GM12878 (cell line): ENCODE measurements around the gene SEC11A. TPM values are rescaled to one million over a fixed set of nuclear protein-coding genes. Genes with fewer than 3 reads are reported as not detected.

Experiments used
- ATAC-seq: fragments of 200-7000 bp; cut with Tn5 transposase; 3 replicates; pipeline ENCODE4 v1.9.1; 2020; ENCODE audit warnings: mild to moderate bottlenecking, moderate library complexity
- BruUV-seq: library from RNA; stranded (reverse); fragments of 400-500 nt; replicated peaks from 2 replicates; lab custom pipeline; 2021; lab: Mats Ljungman, UMichigan
- CTCF ChIA-PET: fragments of 300-600 bp; sonication (Branson Sonifier 250); formaldehyde crosslinking; extraction: SDS; loops from one replicate; lab custom pipeline; 2021; ENCODE audit warnings: inconsistent platforms; lab: Yijun Ruan, JAX
- POLR2A ChIA-PET: fragments of 350-600 bp; formaldehyde crosslinking; extraction: SDS; loops from one replicate; lab custom pipeline; 2021; ENCODE audit warnings: inconsistent platforms; lab: Charles Lee
- RAD21 ChIA-PET: fragments of 300-600 bp; sonication (Branson Sonifier 250); formaldehyde crosslinking; loops from one replicate; lab custom pipeline; 2023; ENCODE audit warnings: antibody characterized with exemption; ENCODE audit not compliant: unreplicated experiment; lab: Charles Lee
- SMC1A ChIA-PET: fragments of 300-600 bp; sonication (Branson Sonifier 250); formaldehyde crosslinking; loops from one replicate; lab custom pipeline; 2023; ENCODE audit not compliant: unreplicated experiment, uncharacterized antibody; lab: Charles Lee
- DNase-seq: peaks from one replicate; pipeline ENCODE4 v3.0.0-alpha.2; 2011; ENCODE audit warnings: low read depth, low spot score
- FAIRE-seq: peaks from 3 replicates; lab custom pipeline; 2011; peaks lifted over from hg19 to GRCh38; lab: Jason Lieb, UNC
- H2AFZ ChIP-seq: 2 replicates; pipeline ENCODE4 v1.6.0; 2011; ENCODE audit warnings: low read depth, low read length, control low read depth; ENCODE audit not compliant: control insufficient read depth
- H3K27ac ChIP-seq: 2 replicates; pipeline ENCODE4 v1.5.1; 2011; ENCODE audit warnings: control low read depth; ENCODE audit not compliant: control insufficient read depth, insufficient read depth
- H3K27me3 ChIP-seq, 2 experiments: replicated peaks in 1 of 2; 2 replicates each; pipeline versions ENCODE4 v1.6.0 to v1.6.1; 2011; ENCODE audit warnings: low read length in 1 of 2; ENCODE audit not compliant: control insufficient read depth in 2 of 2, insufficient read depth in 2 of 2
- H3K36me3 ChIP-seq, 2 experiments: 2 replicates each; pipeline ENCODE4 v1.5.1; 2011; ENCODE audit warnings: low read length in 1 of 2; ENCODE audit not compliant: control insufficient read depth in 2 of 2, insufficient read depth in 2 of 2
- H3K4me1 ChIP-seq: 2 replicates; pipeline ENCODE4 v1.6.1; 2011; ENCODE audit warnings: mild to moderate bottlenecking, low read length, moderate library complexity, mixed read lengths; ENCODE audit not compliant: control insufficient read depth, insufficient read depth
- H3K4me2 ChIP-seq: 2 replicates; pipeline ENCODE4 v1.6.0; 2011; ENCODE audit warnings: control low read depth; ENCODE audit not compliant: control insufficient read depth, insufficient read depth
- H3K4me3 ChIP-seq: fragments of 200-600 bp; sonication (generic); 2 replicates; pipeline ENCODE4 v1.5.1; 2016
- H3K79me2 ChIP-seq: 2 replicates; pipeline ENCODE4 v1.6.0; 2011; ENCODE audit warnings: low read length; ENCODE audit not compliant: control insufficient read depth, insufficient read depth
- H3K9ac ChIP-seq: 2 replicates; pipeline ENCODE4 v1.8.0; 2011; ENCODE audit warnings: low read length, control low read depth, mixed read lengths; ENCODE audit not compliant: control insufficient read depth, insufficient read depth
- H3K9me3 ChIP-seq: replicated peaks from 3 replicates; pipeline ENCODE4 v1.5.1; 2011; ENCODE audit warnings: mild to moderate bottlenecking, low read length; ENCODE audit not compliant: control insufficient read depth, insufficient read depth
- H4K20me1 ChIP-seq: 2 replicates; pipeline ENCODE4 v1.6.0; 2011; ENCODE audit not compliant: control insufficient read depth, insufficient read depth
- ATF2 ChIP-seq: IDR thresholded peaks from 2 replicates; pipeline ENCODE4 v1.6.1; 2012; ENCODE audit warnings: low read length, inconsistent platforms
- ATF3 ChIP-seq: IDR thresholded peaks from 2 replicates; pipeline ENCODE4 v1.6.1; 2011; ENCODE audit warnings: low read depth, mild to moderate bottlenecking, low read length, moderate library complexity, borderline replicate concordance; ENCODE audit errors: extremely low read depth
- BCL11A ChIP-seq: IDR thresholded peaks from 2 replicates; pipeline ENCODE4 v1.6.1; 2011; ENCODE audit warnings: low read depth, low read length
- BHLHE40 ChIP-seq, 2 experiments: fragments of 450-650 bp in 1 of 2; IDR thresholded peaks; 2 replicates each; pipeline ENCODE4 v1.6.1; 2011 to 2017; ENCODE audit warnings: low read depth in 2 of 2, borderline replicate concordance in 1 of 2, improper control_type of control experiment in 1 of 2, low read length in 1 of 2, mild to moderate bottlenecking in 1 of 2
- CBX5 ChIP-seq: sonication (generic); IDR thresholded peaks from 2 replicates; pipeline ENCODE4 v1.6.1; 2016; ENCODE audit warnings: low read depth, moderate library complexity, mild to moderate bottlenecking, inconsistent platforms
- DPF2 ChIP-seq: fragments of 450-650 bp; IDR thresholded peaks from 2 replicates; pipeline ENCODE4 v1.6.1; 2017; ENCODE audit warnings: mild to moderate bottlenecking
- ELK1 ChIP-seq: IDR thresholded peaks from 2 replicates; pipeline ENCODE4 v1.6.1; 2012; ENCODE audit warnings: low read depth, low read length, improper control_type of control experiment
- EZH2 ChIP-seq: IDR thresholded peaks from 2 replicates; pipeline ENCODE4 v1.6.1; 2012; ENCODE audit warnings: low read depth, mild to moderate bottlenecking, control low read depth, inconsistent platforms, low read length, borderline replicate concordance; ENCODE audit not compliant: control insufficient read depth
- FOXK2 ChIP-seq: fragments of 450-650 bp; IDR thresholded peaks from 2 replicates; pipeline ENCODE4 v1.6.1; 2017; ENCODE audit warnings: mild to moderate bottlenecking, moderate library complexity
- HDAC6 ChIP-seq: fragments of 200-600 bp; sonication (generic); IDR thresholded peaks from one replicate; pipeline ENCODE4 v1.8.0; 2017; ENCODE audit warnings: antibody characterized with exemption; ENCODE audit not compliant: unreplicated experiment
- KLF5 ChIP-seq: fragments of 450-650 bp; IDR thresholded peaks from 2 replicates; pipeline ENCODE4 v1.6.1; 2014; ENCODE audit warnings: mild to moderate bottlenecking; ENCODE audit not compliant: partially characterized antibody
- MXI1 ChIP-seq: fragments of 150-350 bp; IDR thresholded peaks from 2 replicates; pipeline ENCODE4 v1.6.1; 2011; ENCODE audit warnings: low read depth, mild to moderate bottlenecking, inconsistent platforms, low read length, improper control_type of control experiment
- RUNX3 ChIP-seq: IDR thresholded peaks from 2 replicates; pipeline ENCODE4 v1.6.1; 2012; ENCODE audit warnings: low read length, inconsistent platforms
- SUZ12 ChIP-seq: fragments of 200-600 bp; sonication (generic); IDR thresholded peaks from one replicate; pipeline ENCODE4 v1.6.1; 2018; ENCODE audit warnings: antibody characterized with exemption, mild to moderate bottlenecking; ENCODE audit not compliant: unreplicated experiment
- TBL1XR1 ChIP-seq: IDR thresholded peaks from 2 replicates; pipeline ENCODE4 v1.6.1; 2012; ENCODE audit warnings: low read depth, low read length, improper control_type of control experiment
- ZNF217 ChIP-seq: fragments of 450-650 bp; IDR thresholded peaks from 2 replicates; pipeline ENCODE4 v1.6.1; 2017; ENCODE audit warnings: antibody characterized with exemption, mild to moderate bottlenecking
- ZNF274 ChIP-seq: IDR thresholded peaks from one replicate; pipeline ENCODE4 v1.8.0; 2011; ENCODE audit not compliant: insufficient read length, insufficient read depth
- ZSCAN29 ChIP-seq: fragments of 450-650 bp; IDR thresholded peaks from 2 replicates; pipeline ENCODE4 v1.6.1; 2017; ENCODE audit warnings: mild to moderate bottlenecking, moderate library complexity
- WGBS: methylation state at CpG from one replicate; pipeline ENCODE4 v1.1.6; 2016; ENCODE audit warnings: low lambda C conversion rate; ENCODE audit not compliant: insufficient replicate concordance, insufficient coverage; ENCODE audit errors: missing lambda C conversion rate; 5-methylcytosine and 5-hydroxymethylcytosine counted together
- in situ Hi-C: fragments of 300-500 bp; cut with MboI; formaldehyde crosslinking; loops from 9 replicates; pipeline ENCODE4 v1.14.3; 2018; ENCODE audit warnings: mixed read lengths
- intact Hi-C: fragments of 100-400 bp; cut with micrococcal nuclease; formaldehyde crosslinking; loops from one replicate; pipeline ENCODE4 v1.14.2; 2022; ENCODE audit not compliant: unreplicated experiment
- polyA plus RNA-seq, 11 experiments: library from polyadenylated mRNA; depleted of rRNA in 4 of 11; unstranded in 6 of 11; stranded (reverse) in 5 of 11; fragments of >200 nt; fragmentation: Nextera tagmentation in 4 of 11; fragmentation: Illumina TruSeq in 1 of 11; extraction: Ambion mirVana in 4 of 11; extraction: Trizol in 1 of 11; gene quantifications; 1 replicate in 1 of 11; 2 replicates in 10 of 11; pipeline versions ENCODE4 v1.2.1 to v1.2.3, GENCODE V29; 2011 to 2016; ENCODE audit warnings: inconsistent platforms in 2 of 11, missing spikeins in 2 of 11, low read depth in 1 of 11
- total RNA-seq, 4 experiments: library from RNA; depleted of rRNA in 3 of 4; stranded (reverse); fragments of >200 nt in 3 of 4; fragmentation: Illumina TruSeq in 1 of 4; extraction: Trizol in 1 of 4; gene quantifications; 2 replicates each; pipeline versions ENCODE4 v1.2.1 to v1.2.3, GENCODE V29; 2013 to 2021

Gene SEC11A
- total and polyA plus RNA-seq, 10 of the 15 experiments (the other 5 are each of a cell fraction or from before 2014, with no cell fraction given) = 99.2 to 159 (median 143) TPM

- no peak overlapping the region for H3K9ac ChIP-seq
- peaks cover 8% of the 10 kb centered on the region for H3K79me2 ChIP-seq
- SMC1A ChIA-PET = interaction anchor here (0.6 to 1.8 kb wide), 7 partner anchors 13 to 117 kb away, joined by 3 to 6 read pairs (median 3); no protein-coding TSS in a partner anchor
- CTCF ChIA-PET = interaction anchor here (1.5 to 7.6 kb wide), 3 partner anchors 58 to 154 kb away, joined by 4 to 52 read pairs (median 9); partner anchors contain the start of gene ZSCAN2
- intact Hi-C loops (no loop called here), in situ Hi-C loops (no loop called here)
- POLR2A ChIA-PET = no interaction called here
- no peaks in the 10 kb centered on the region for H4K20me1 ChIP-seq
- WGBS = 85% methylated on average over 7 of the region's 7 CpGs
- TF ChIP-seq ATF3 (no peak), ZNF274 (no peak), FOXK2 (no peak), ELK1 (no peak), ZNF217 (no peak), TBL1XR1 (no peak), BHLHE40 (IDR thresholded peaks at IDR 0.05; ENCODE audit: borderline replicate concordance in 1 of 2, low read depth in 2 of 2, low read length in 1 of 2) (no peak), MXI1 (no peak), ZSCAN29 (no peak), KLF5 (no peak), CBX5 (no peak), HDAC6 (no peak), SUZ12 (no peak), RUNX3 (no peak), BCL11A (no peak), DPF2 (no peak), EZH2 (no peak), ATF2 (no peak)
- RAD21 ChIA-PET = interaction anchor here (1.2 to 1.9 kb wide), 2 partner anchors 93 to 164 kb away, joined by 5 to 6 read pairs; no protein-coding TSS in a partner anchor
- FAIRE-seq (no peak), DNase-seq (no peak), ATAC-seq (no peak)
- no peak overlapping the region for H3K27ac ChIP-seq
- H3K4me3 ChIP-seq = no peak overlapping the region
- H3K4me1 ChIP-seq = peaks cover 24% of the 10 kb centered on the region
- no peaks in the 10 kb centered on the region for H3K27me3 ChIP-seq
- peaks cover 0 to 6% of the 10 kb centered on the region in 2 experiments; a peak in 1 of 4 replicates for H3K36me3 ChIP-seq
- H3K4me2 ChIP-seq = no peak overlapping the region
- no peak overlapping the region for H2AFZ ChIP-seq
- H3K9me3 ChIP-seq = no peaks in the 10 kb centered on the region
- no TSS peak for BruUV-seq
Measured at GRCh38 chr15:84656972-84657371, 59.0 kb downstream of the SEC11A start.
